WERI-Rb-1 (cell line): ENCODE measurements around the gene SH3TC1.

Experiments used
- DNase-seq: peaks from one replicate; pipeline ENCODE4 v3.0.0-alpha.2; 2020
- H3K27ac ChIP-seq: fragments of 250-450 bp; sonication (Bioruptor Pico); 2 replicates; pipeline ENCODE4 v1.5.1; 2020; ENCODE audit warnings: mild to moderate bottlenecking, moderate library complexity
- H3K27me3 ChIP-seq: fragments of 250-450 bp; sonication (Bioruptor Pico); 2 replicates; pipeline ENCODE4 v1.5.1; 2021; ENCODE audit warnings: mild to moderate bottlenecking, low read depth, moderate library complexity; ENCODE audit not compliant: insufficient read depth, severe bottlenecking
- H3K36me3 ChIP-seq: fragments of 250-450 bp; sonication (Bioruptor Pico); 2 replicates; pipeline ENCODE4 v1.5.1; 2020; ENCODE audit warnings: mild to moderate bottlenecking, moderate library complexity
- H3K4me3 ChIP-seq: 2 replicates; pipeline ENCODE4 v1.5.1; 2011; ENCODE audit warnings: low read depth, mild to moderate bottlenecking, control low read depth, low read length
- H3K9me3 ChIP-seq: fragments of 250-450 bp; sonication (Bioruptor Pico); 2 replicates; pipeline ENCODE4 v1.5.1; 2021; ENCODE audit warnings: mild to moderate bottlenecking, moderate library complexity; ENCODE audit not compliant: severe bottlenecking
- TF ChIP-seq, protein P1 (sequence below): IDR thresholded peaks from 2 replicates; pipeline ENCODE4 v1.5.1; 2011; ENCODE audit warnings: low read depth, mild to moderate bottlenecking, control low read depth, inconsistent platforms, low read length

The SH3TC1 gene

GRCh38 chr4:8217246-8217511 lies 18.1 kb downstream of the SH3TC1 start:
- TF ChIP-seq, protein P1, sequence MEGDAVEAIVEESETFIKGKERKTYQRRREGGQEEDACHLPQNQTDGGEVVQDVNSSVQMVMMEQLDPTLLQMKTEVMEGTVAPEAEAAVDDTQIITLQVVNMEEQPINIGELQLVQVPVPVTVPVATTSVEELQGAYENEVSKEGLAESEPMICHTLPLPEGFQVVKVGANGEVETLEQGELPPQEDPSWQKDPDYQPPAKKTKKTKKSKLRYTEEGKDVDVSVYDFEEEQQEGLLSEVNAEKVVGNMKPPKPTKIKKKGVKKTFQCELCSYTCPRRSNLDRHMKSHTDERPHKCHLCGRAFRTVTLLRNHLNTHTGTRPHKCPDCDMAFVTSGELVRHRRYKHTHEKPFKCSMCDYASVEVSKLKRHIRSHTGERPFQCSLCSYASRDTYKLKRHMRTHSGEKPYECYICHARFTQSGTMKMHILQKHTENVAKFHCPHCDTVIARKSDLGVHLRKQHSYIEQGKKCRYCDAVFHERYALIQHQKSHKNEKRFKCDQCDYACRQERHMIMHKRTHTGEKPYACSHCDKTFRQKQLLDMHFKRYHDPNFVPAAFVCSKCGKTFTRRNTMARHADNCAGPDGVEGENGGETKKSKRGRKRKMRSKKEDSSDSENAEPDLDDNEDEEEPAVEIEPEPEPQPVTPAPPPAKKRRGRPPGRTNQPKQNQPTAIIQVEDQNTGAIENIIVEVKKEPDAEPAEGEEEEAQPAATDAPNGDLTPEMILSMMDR = no peak
- Histone ChIP-seq H3K27ac (no peak overlapping the region), H3K36me3 (no peaks in the 10 kb centered on the region; the same call in none of the 2 replicates), H3K9me3 (no peaks in the 10 kb centered on the region), H3K27me3 (no peaks in the 10 kb centered on the region), H3K4me3 (no peak overlapping the region)
- no peak for DNase-seq

DNA sequence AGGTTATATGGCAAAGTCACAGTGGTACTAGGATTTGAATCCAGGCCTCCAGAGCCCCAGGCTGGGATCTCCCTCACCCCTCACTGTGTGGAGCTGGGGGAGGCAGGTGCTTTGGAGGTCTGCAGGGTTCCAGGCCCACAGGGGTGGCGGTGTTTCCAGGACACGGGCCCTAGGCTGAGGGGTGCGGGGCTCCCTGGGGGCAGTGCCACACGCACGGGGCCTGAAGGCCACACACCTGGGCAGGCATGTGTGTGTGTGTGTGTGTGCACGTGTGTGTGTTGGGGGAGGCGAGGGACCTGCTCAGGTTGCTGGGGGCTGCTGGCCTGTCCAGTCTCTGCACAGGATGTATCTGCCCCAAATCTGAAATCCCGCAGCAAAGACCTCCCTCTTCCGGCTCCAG lies 18.8 kb downstream of the SH3TC1 start:
- Histone ChIP-seq H3K4me3 (no peak overlapping the region), H3K9me3 (no peaks in the 10 kb centered on the region), H3K36me3 (no peaks in the 10 kb centered on the region; the same call in none of the 2 replicates), H3K27me3 (no peaks in the 10 kb centered on the region), H3K27ac (no peak overlapping the region)
- TF ChIP-seq, protein P1 = no peak
- no peak for DNase-seq

DNA sequence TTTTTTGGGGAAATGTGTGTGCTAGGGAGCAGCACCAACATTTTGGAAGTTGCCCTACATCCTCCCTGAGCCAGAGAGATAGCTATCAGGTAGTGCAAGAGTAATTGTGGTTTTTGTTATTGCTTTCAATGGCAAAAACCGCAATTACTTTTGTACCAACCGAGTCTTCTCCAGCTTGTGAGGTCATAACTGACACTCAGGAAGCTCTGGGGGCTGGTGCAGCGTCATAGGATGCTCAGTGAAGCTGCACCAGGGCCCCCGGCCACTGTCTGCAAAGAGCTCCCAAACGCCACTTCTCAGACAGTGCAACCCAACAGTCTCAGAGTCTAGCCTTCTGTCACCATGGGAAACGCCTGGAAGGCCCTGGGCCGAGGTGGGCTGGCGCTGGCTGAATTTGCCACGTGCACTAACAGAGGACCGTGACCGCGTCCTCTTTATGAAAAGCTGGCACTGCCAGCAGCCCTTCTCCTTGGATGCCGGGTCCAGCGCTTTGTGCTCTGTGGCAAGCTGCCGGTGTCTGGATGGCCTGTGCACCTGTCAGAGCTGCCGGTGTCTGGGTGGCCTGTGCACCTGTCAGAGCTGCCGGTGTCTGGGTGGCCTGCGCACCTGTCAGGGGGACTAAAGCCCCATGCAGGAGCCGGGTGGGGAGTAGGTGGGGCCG lies 19.4 kb downstream of the SH3TC1 start:
- H3K27ac ChIP-seq = no peak overlapping the region
- TF ChIP-seq, protein P1 = no peak
- no peaks in the 10 kb centered on the region for H3K27me3 ChIP-seq
- no peak for DNase-seq
- no peak overlapping the region for H3K4me3 ChIP-seq
- H3K36me3 ChIP-seq = no peaks in the 10 kb centered on the region; the same call in none of the 2 replicates
- no peaks in the 10 kb centered on the region for H3K9me3 ChIP-seq

DNA sequence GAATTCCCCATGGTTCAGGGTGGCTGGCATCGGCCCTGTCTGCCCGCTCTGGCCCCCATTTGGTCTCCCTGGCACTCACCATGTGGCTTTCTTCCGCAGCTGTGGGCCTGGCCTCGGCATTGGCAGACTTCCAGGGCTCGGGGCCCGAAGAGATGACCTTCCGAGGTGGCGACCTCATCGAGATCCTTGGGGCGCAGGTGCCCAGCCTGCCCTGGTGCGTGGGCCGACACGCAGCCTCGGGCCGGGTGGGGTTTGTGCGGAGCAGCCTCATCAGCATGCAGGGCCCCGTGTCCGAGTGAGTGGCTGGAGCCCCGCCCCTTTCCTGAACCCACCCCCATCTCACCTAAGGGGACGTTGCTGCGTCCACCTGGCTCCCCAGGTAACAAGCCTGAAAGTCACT lies 20.1 kb downstream of the SH3TC1 start:
- Histone ChIP-seq H3K9me3 (no peaks in the 10 kb centered on the region), H3K27me3 (no peaks in the 10 kb centered on the region), H3K27ac (no peak overlapping the region), H3K36me3 (peaks cover 5% of the 10 kb centered on the region), H3K4me3 (no peak overlapping the region)
- TF ChIP-seq, protein P1 = no peak
- no peak for DNase-seq

DNA sequence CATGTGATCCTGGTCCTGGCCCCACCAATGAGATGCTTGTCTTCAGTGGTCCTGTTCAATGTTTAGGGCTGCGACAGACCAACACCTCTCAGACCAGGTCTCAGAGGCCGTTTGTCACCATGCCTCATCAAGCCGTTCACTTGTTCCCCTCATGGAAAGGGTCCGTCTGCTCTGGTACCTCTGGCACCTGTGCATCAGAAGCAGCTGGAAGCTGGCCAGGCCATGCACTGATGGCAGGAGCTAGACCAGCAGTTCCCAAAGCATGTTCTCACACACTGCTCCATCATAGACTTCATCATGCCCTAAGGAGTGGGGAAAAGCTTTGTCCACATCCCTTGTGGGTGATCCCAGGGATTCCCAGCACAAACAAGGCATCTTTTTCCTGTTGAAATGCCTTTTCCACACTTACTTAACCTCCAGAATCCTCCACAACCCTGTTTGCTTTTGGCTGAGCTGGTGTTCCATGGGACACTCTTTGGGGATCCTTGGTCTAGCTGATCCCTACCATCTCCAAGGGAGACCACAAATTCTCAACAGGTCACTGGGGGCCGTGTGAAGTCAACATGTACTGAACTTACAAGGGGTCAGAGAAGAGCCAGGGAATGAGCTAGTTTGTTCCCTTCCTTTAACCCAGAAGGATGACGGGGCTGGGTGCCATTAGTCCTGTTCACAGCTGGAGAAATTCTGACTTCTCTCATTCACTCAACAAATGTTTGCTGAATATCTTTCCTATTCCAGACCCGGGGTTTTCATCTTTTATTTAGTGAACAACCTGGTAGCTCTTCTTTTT lies 21.8 kb downstream of the SH3TC1 start:
- Histone ChIP-seq H3K36me3 (peaks cover 5% of the 10 kb centered on the region), H3K9me3 (no peaks in the 10 kb centered on the region), H3K27me3 (no peaks in the 10 kb centered on the region), H3K27ac (no peak overlapping the region), H3K4me3 (no peak overlapping the region)
- TF ChIP-seq, protein P1 = no peak
- DNase-seq = no peak
